Choroid plexus epithelial cell (primary cell): ENCODE results near the gene NT5E.

ENCODE experiments used
- DNase-seq: peaks from one replicate; pipeline ENCODE4 v3.0.0-alpha.2; 2010; ENCODE audit warnings: low read depth
- H3K4me3 ChIP-seq: 2 replicates; pipeline ENCODE4 v1.5.1; 2011; ENCODE audit warnings: low read depth, mild to moderate bottlenecking, control low read depth, low read length, moderate library complexity
- CTCF ChIP-seq: conservative IDR thresholded peaks from 2 replicates; pipeline ENCODE4 v1.5.1; 2011; ENCODE audit warnings: low read depth, mild to moderate bottlenecking, control low read depth, inconsistent platforms, low read length, moderate library complexity

NT5E gene

GRCh38 chr6:85422996-85423395 lies 26.9 kb upstream of the NT5E start:
- DNase-seq = no peak
- no peak for TF ChIP-seq CTCF
- H3K4me3 ChIP-seq = no peak overlapping the region

- DNase-seq = no peak
- no peak for TF ChIP-seq CTCF
Observed at GRCh38 chr6:85424981-85425380, 24.9 kb upstream of the NT5E start.

GRCh38 chr6:85425997-85426396 lies 23.9 kb upstream of the NT5E start:
- no peak overlapping the region for H3K4me3 ChIP-seq
- no peak for TF ChIP-seq CTCF
- DNase-seq = no peak

More at GRCh38 chr6:85424981-85425380, 24.9 kb upstream of the NT5E start:
- H3K4me3 ChIP-seq = no peak overlapping the region

GRCh38 chr6:85428486-85428885 lies 21.4 kb upstream of the NT5E start:
- H3K4me3 ChIP-seq = no peak overlapping the region
- DNase-seq = no peak
- TF ChIP-seq CTCF = no peak

- no peak for TF ChIP-seq CTCF
- H3K4me3 ChIP-seq = no peak overlapping the region
- no peak for DNase-seq
Observed at GRCh38 chr6:85429346-85429745, 20.5 kb upstream of the NT5E start.

- TF ChIP-seq CTCF = no peak
- DNase-seq = no peak
- H3K4me3 ChIP-seq = no peak overlapping the region
Observed at GRCh38 chr6:85431271-85431670, 18.6 kb upstream of the NT5E start.

- no peak overlapping the region for H3K4me3 ChIP-seq
- no peak for TF ChIP-seq CTCF
- DNase-seq = peak; percentile 85
Observed at GRCh38 chr6:85432554-85432953, 17.3 kb upstream of the NT5E start.
